Activated naive CD4-positive, alpha-beta T cell treated with anti-CD3 and anti-CD28 coated beads, Interleukin-2, amount 50 U/mL, for 16 hours (primary cell): ENCODE data around the gene UCHL1.
"Not testable (repeated sequence)": the region's sequence is repeated elsewhere in the genome, so short reads cannot be mapped to it uniquely, and the experiment has no call there.

Experiments
- DNase-seq: peaks from one replicate; pipeline ENCODE4 v3.0.0-alpha.2; 2020

Gene UCHL1

GRCh38 chr4:41296995-41297394 lies 40.3 kb downstream of the UCHL1 start:
- DNase-seq = no peak

DNA sequence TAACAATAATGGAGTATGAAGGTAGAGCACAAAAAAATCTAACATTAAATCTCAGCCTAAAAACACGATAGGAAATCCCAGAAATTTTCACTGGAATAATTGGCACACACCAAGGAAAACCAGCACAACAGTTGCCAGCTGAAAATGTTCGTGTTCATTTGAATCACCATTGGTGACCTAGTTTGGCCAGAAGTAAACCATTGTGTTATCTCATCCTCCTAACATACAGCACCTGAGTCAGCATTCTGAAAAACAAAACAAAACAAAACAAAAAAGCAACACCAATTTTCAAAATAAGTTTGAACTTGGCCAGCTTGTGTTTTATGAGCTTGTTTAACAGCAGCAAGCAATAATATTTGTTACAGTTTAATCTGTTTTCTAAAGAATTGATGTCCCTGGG lies 41.1 kb downstream of the UCHL1 start:
- DNase-seq = no peak

DNA sequence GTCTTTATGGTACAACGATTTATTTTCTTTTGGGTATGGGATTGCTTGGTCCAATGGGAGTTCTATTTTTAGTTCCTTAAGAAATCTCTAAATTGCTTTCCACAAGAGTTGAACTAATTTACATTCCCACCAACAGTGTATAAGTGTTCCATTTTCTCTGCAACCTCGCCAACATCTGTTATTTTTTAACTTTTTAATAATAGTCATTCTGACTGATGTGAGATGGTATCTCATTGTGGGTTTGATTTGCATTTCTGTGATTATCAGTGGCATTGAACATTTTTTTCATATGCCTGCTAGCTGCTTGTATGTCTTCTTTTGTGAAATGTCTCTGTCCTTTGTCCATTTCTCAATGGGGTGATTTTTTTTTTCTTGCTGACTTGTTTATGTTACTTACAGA lies 42.8 kb downstream of the UCHL1 start:
- DNase-seq = no peak

GRCh38 chr4:41301137-41301536 lies 44.4 kb downstream of the UCHL1 start:
- DNase-seq = no peak

GRCh38 chr4:41303372-41304118 lies 46.8 kb downstream of the UCHL1 start:
- no peak for DNase-seq

- no peak for DNase-seq
Measured at GRCh38 chr4:41304221-41304620, 47.5 kb downstream of the UCHL1 start.

DNA sequence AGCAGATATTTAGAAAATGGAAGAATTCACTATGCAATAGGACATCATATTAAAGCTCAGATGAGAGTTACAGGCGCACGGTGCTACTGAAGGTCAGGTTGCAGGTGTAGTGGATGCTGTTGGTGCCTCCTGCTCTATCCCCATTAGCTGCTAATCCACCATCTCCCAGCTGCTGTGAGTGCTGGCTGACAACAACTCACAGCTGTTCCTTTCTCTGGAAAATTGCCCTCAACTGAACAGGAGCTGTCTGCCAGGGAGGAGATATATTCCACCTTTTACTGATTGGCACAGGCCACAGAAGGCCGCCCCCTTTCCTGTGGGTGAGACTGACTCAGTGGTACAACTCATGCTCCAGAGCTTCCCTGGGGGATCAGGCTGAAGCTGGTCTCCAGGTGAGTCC lies 48.7 kb downstream of the UCHL1 start:
- DNase-seq = no peak

- DNase-seq = no peak
Measured at GRCh38 chr4:41307638-41308037, 50.9 kb downstream of the UCHL1 start.

- no peak for DNase-seq
Measured at GRCh38 chr4:41308398-41308797, 51.7 kb downstream of the UCHL1 start.

GRCh38 chr4:41315426-41315825 lies 58.7 kb downstream of the UCHL1 start:
- DNase-seq = not testable (repeated sequence)

GRCh38 chr4:41315862-41316261 lies 59.1 kb downstream of the UCHL1 start:
- no peak for DNase-seq
